Panc1 (cell line): ENCODE data around the gene SH3TC1.

Experiments used
- POLR2AphosphoS5 ChIP-seq: IDR thresholded peaks from 2 replicates; pipeline ENCODE4 v1.6.1; 2012; ENCODE audit warnings: mild to moderate bottlenecking, low read depth, low read length, moderate library complexity
- REST ChIP-seq, 2 experiments: IDR thresholded peaks; 2 replicates each; pipeline ENCODE4 v1.6.1; 2011 to 2012; ENCODE audit warnings: low read depth in 2 of 2, control low read depth in 1 of 2, low read length in 1 of 2, mild to moderate bottlenecking in 1 of 2, moderate library complexity in 1 of 2; ENCODE audit not compliant: insufficient read depth in 1 of 2

DNA sequence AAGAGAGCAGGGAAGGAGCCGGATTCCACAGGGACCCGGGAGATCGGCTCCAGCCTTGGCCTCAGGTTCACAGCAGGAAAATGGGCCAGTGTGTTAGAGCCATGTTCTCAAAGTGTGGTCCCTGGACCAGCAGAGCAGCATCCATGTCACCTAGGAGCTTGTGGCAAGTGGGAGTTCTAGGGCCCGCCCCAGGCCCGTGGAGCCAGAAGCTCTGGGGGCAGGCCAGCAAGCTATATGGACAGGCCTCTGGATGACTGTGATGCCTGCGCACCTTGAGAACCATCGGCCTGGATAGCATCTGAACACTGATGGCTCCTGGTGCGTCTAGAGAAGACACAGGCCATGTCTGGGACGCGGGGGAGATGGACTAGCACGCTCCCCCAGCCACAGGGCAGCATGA, 33.7 kb downstream of the SH3TC1 start:
- no peak for TF ChIP-seq REST (IDR thresholded peaks at IDR 0.05; ENCODE audit: insufficient read depth in 1 of 2, low read depth in 2 of 2, low read length in 1 of 2)
- TF ChIP-seq POLR2AphosphoS5: no peak
